Measurements from ENCODE around the gene CSNK2B. TPM values are rescaled to one million over a fixed set of nuclear protein-coding genes. Genes with fewer than 3 reads are reported as not detected.

CSNK2B gene
- total RNA-seq, result 279 and 308 TPM in 2 replicates

GRCh38 chr6:31665501-31666336, at the start of gene CSNK2B:
Gene CSNK2B, plus strand, starts transcription at chr6:31666080. Its CDS starts 752 bp downstream, at chr6:31666832.

DNA sequence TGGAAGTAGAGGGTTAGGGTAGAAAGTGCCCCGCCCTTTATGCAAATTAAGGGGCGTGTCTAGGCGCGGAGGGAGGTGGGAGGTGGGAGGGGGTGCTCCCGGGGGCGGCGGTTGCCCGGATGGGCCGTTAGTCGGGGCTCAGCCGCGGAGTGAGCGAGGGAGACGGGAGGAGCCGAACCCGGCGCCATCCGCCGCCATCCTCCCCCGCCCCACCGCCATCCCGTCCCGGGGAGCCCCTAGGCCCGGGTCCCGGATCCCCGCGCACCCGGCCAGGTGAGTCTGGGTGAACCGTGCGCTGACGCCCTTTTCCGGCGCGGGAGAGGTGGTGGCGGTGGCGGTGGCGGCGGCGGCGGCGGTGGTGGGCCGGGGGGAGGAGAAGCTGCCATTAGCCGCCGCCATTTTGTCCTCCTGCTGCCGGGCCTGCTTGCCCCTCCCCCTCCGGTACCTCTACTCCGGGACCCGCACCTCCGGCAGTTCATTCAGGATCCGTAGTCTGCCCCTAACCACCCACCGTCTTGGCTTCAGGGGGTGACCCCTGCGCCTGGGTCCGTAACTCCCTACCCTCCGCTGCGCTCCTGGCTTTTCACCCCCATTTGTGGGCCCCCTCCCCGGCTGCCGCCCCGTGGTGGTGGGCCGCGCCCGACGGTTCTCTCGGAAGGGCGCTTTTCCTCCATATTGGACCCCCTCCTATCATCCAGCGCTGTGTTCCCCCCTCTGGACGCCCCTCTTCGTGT, 45.1 kb upstream of the CSNK2B start, which contains the start of gene PRRC2A:
Gene PRRC2A, plus strand, starts transcription at position 130 of the 734 bp plus-strand sequence. CDS start 2,075 bp downstream, outside the sequence.

DNA sequence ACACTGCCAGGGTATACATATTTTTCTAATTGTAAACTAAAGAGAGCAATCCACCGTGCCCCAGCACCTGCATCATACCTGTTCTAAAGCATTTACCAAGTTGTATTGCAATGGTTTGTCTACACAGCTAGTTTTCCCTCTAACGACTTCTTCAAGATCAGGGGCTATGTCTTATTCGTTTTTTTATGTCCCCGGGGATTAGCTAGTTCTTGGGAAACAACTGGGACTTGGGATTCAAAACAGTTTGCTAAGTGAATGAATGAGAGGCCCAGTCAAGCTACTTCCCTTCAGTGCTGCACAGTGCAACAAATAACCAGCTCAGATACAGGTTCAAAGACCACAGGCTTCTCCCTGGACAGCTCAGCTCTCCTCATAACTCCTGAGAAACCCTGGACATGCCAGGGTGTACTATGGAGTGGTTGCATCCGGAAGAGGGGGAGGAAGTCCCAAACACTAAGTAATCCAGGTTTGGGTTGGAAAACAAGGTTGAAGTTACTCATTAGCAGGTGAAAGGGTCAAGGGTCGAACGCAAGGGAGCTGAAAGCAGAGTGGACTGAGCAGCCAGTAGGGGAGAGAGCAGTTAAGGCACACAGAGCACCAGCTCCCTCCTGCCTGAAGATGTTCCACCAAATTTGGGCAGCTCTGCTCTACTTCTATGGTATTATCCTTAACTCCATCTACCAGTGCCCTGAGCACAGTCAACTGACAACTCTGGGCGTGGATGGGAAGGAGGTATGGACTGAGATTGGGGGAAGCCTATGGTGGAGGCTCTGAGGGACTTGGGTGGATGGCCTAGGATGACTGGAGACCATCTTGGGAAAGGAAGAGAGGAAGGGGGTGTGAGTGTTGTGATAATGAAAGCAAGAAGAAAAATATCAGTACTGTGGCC, 10.3 kb upstream of the CSNK2B start, which contains the start of gene APOM:
Gene APOM, plus strand, starts transcription at position 546 of the 889 bp plus-strand sequence. Its CDS starts 73 bp downstream, at position 619.

DNA sequence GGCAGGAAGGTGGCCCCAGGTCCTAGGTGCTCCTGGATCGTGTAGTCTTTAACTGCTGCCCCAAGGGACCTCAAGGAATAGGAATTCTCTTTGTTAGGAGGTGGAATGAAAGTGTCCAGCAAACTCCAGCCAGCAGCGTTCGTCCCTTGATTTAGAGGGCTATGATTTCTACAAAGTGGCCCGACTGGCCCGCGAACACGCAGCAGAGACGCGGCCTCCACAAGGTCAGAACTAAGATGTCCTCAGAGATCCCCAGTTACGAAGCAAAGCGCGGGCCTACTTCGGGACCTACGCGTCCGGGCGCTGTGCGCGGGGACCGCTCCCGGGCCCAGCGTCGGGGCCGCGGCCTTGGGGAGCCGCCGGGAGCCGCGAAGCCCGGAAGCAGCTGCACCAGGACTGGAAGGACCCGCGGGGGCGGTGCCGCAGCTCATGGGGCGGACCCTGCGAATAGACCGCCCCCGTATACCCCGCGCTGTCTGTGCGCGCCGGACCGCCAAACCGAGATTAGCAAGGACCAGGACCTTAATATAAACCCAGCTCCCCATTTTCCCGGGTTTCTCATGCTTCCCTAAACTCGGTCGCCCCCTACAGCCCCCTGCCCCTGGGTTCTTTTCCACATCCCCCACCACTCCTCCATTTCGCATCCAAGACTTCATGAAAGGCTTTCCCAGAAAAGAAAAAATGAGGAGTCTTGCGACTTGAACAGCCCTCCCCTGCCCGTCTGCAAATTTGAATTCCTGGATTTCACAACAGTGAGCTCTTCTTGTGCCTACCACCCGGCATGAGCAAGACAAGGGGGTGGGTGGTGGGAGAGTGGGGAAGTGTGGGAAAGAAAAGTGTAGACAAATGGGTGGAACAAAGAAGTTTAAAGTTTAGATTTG, 5.3 kb upstream of the CSNK2B start, which contains the start of gene C6orf47:
Gene C6orf47, minus strand, starts transcription at position 398 of the 881 bp plus-strand sequence. CDS start 831 bp downstream, outside the sequence.

DNA sequence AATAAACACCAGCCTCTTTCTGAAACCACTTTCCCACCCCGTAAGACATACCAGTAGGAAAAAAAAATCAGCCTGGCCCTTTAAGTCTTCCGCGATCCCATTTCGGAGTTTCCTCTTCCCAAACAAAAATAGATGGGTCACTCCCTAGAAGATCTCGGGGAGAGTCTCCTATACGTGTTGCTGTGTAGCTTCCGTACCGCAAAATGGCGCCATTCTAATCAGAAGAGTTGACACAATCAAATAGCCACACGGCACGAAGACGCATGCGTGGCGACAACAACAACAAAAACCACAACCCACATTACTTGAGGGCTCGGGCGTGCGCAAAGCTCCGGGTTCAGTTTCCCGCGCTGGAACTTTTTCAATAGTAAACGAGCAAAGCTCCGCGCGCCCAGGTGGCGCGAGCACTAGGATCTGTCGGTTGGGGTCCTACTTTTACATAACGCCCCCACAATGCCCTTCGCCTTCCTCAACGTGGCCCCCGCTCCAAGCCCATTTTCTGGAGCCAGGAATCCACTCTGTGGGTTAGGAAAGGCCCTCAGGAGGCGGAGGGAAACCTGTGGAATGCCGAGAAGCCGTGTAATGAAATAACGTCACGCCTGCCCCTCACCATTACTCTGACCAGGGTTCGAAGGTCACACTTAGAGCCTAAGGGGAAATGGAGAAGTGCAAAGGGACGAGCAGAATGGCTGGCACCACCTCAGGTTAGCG, 935 bp upstream of the CSNK2B start, which contains the start of gene GPANK1:
Gene GPANK1, minus strand, starts transcription at position 208 of the 711 bp plus-strand sequence. CDS start 519 bp downstream, outside the sequence.

GRCh38 chr6:31669676-31670075, 3.8 kb downstream of the CSNK2B start, which contains the start of gene LY6G5B:
Gene LY6G5B, plus strand, starts transcription at chr6:31669976. Its CDS starts 975 bp downstream, at chr6:31670951.

GRCh38 chr6:31680226-31681134, 14.6 kb downstream of the CSNK2B start, which contains the start of gene LY6G5C:
Gene LY6G5C, minus strand, starts transcription at chr6:31681067. Its CDS starts 694 bp downstream, at chr6:31680373.

DNA sequence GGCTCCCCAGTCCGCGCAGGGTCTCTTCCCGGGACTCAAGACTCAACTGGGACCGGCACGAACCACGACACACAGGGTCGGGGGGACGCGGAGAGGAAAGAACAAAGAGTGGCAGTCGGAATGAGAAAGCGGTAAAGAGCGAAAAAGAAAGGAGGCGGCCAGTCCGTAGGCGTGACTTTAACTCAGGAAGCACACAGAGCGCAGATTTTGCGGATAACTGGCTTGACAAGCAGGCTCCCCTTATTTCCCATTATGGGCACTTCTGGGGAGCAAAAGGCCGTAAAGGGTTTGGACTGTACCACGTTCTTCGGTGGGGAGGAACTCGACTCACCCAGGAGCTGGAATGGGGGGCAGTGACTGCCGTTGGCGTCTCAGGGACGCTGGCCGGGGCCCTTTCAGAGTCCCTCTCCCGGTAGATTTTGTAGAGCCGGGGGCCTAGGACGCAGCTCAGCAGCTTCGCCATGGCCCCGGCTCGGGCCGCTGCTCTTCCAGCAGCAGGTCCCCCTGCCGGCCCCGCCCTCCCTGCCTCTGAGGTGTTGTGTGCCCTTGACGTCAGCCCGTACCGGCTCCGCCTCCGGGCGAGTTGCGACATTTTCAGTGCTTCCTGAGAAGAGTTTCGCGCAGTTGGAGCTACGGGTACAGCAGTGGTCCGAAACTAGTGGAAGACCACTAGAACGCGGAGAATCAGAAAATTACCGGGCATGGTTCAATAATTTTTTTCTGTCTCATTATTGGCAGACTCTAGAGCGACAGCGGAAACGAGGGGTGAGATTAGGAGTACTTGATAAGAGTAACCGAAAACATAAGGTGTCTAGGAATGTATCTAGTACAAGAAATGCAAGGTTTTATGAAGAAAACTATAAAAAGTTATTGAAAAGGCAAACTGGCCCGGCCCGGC, 37.2 kb downstream of the CSNK2B start, which contains the start of gene ABHD16A:
Gene ABHD16A, minus strand, starts transcription at position 506 of the 898 bp plus-strand sequence. Its CDS starts 43 bp downstream, at position 463.

GRCh38 chr6:31706599-31706998, 40.7 kb downstream of the CSNK2B start, which contains the start of gene LY6G6F:
Gene LY6G6F, plus strand, starts transcription at chr6:31706866. Its CDS starts 41 bp downstream, at chr6:31706907.

GRCh38 chr6:31715022-31715958, 49.4 kb downstream of the CSNK2B start, which contains the start of gene LY6G6D:
Gene LY6G6D, plus strand, starts transcription at chr6:31715348. Its CDS starts 8 bp downstream, at chr6:31715356.

Other genes with a start within 250 kb of the CSNK2B start
- 19.6 and 21.7 TPM in 2 replicates for gene MICB, start 167.9 kb upstream of the CSNK2B start, total RNA-seq
- gene MCCD1, start 137.1 kb upstream of the CSNK2B start, total RNA-seq, result not detected in 2 replicates
- 338 and 363 TPM in 2 replicates for gene DDX39B, start 124.1 kb upstream of the CSNK2B start, total RNA-seq
- gene ATP6V1G2, start 119.5 kb upstream of the CSNK2B start, total RNA-seq, result 0.07 and 0.39 TPM in 2 replicates
- 12.9 and 16.2 TPM in 2 replicates for gene NFKBIL1, start 118.5 kb upstream of the CSNK2B start, total RNA-seq
- gene LTA, start 93.8 kb upstream of the CSNK2B start, total RNA-seq, result 0.13 TPM in 1 of 2 replicates, not detected in the other
- 0.20 TPM in 1 of 2 replicates, not detected in the other for gene TNF, start 90.5 kb upstream of the CSNK2B start, total RNA-seq
- gene LTB, start 83.7 kb upstream of the CSNK2B start, total RNA-seq, result 2.2 and 7.0 TPM in 2 replicates
- 0.20 and 0.98 TPM in 2 replicates for gene LST1, start 79.8 kb upstream of the CSNK2B start, total RNA-seq
- not detected in 2 replicates for gene NCR3, start 73.1 kb upstream of the CSNK2B start, total RNA-seq
- gene AIF1, start 50.8 kb upstream of the CSNK2B start, total RNA-seq, result not detected in 2 replicates
- gene PRRC2A, start 45.4 kb upstream of the CSNK2B start, total RNA-seq, result 90.2 and 95.7 TPM in 2 replicates
- gene BAG6, start 13.4 kb upstream of the CSNK2B start, total RNA-seq, result 273 and 296 TPM in 2 replicates
- 1.2 and 1.4 TPM in 2 replicates for gene APOM, start 10.2 kb upstream of the CSNK2B start, total RNA-seq
- gene C6orf47, start 5.3 kb upstream of the CSNK2B start, total RNA-seq, result 14.2 and 15.2 TPM in 2 replicates
- 11.7 and 17.9 TPM in 2 replicates for gene GPANK1, start 1.1 kb upstream of the CSNK2B start, total RNA-seq
- gene LY6G5B, start 3.9 kb downstream of the CSNK2B start, total RNA-seq, result 0.93 and 3.1 TPM in 2 replicates
- 2.5 and 3.3 TPM in 2 replicates for gene LY6G5C, start 15.0 kb downstream of the CSNK2B start, total RNA-seq
- gene ABHD16A, start 37.2 kb downstream of the CSNK2B start, total RNA-seq, result 36.2 and 38.2 TPM in 2 replicates
- gene LY6G6F, start 40.8 kb downstream of the CSNK2B start, total RNA-seq, result not detected in 2 replicates
- gene LY6G6D, start 49.3 kb downstream of the CSNK2B start, total RNA-seq, result not detected in 2 replicates
- not detected in 2 replicates for gene LY6G6C, start 55.7 kb downstream of the CSNK2B start, total RNA-seq
- not detected in 2 replicates for gene MPIG6B, start 57.3 kb downstream of the CSNK2B start, total RNA-seq
- gene DDAH2, start 63.2 kb downstream of the CSNK2B start, total RNA-seq, result 90.3 and 106 TPM in 2 replicates
- 1,055 and 1,092 TPM in 2 replicates for gene CLIC1, start 70.5 kb downstream of the CSNK2B start, total RNA-seq
- gene MSH5, start 73.9 kb downstream of the CSNK2B start, total RNA-seq, result 8.3 and 14.5 TPM in 2 replicates
- gene SAPCD1, start 96.6 kb downstream of the CSNK2B start, total RNA-seq, result 0.67 and 1.7 TPM in 2 replicates
- gene VWA7, start 111.2 kb downstream of the CSNK2B start, total RNA-seq, result 0.49 and 1.6 TPM in 2 replicates
- gene VARS1, start 129.7 kb downstream of the CSNK2B start, total RNA-seq, result 102 and 107 TPM in 2 replicates
- 117 and 140 TPM in 2 replicates for gene LSM2, start 140.9 kb downstream of the CSNK2B start, total RNA-seq
- gene HSPA1L, start 149.2 kb downstream of the CSNK2B start, total RNA-seq, result 0.33 and 0.39 TPM in 2 replicates
- 158 and 167 TPM in 2 replicates for gene HSPA1A, start 149.5 kb downstream of the CSNK2B start, total RNA-seq
- gene HSPA1B, start 161.7 kb downstream of the CSNK2B start, total RNA-seq, result 110 and 126 TPM in 2 replicates
- 96.4 and 102 TPM in 2 replicates for gene NEU1, start 196.7 kb downstream of the CSNK2B start, total RNA-seq
- gene SLC44A4, start 212.9 kb downstream of the CSNK2B start, total RNA-seq, result 0.30 and 0.33 TPM in 2 replicates
- 35.4 and 39.2 TPM in 2 replicates for gene EHMT2, start 231.6 kb downstream of the CSNK2B start, total RNA-seq
- 0.53 and 0.54 TPM in 2 replicates for gene ZBTB12, start 236.0 kb downstream of the CSNK2B start, total RNA-seq